ENCODE data around the gene ALK.
A peak's percentile ranks its signal among the peaks of the same experiment; 100 is the strongest.
"Not testable (repeated sequence)": the region's sequence is repeated elsewhere in the genome, so short reads cannot be mapped to it uniquely, and the experiment has no call there.

The ALK gene

GRCh38 chr2:29839306-29839705 lies 82.1 kb downstream of the ALK start:
- in situ Hi-C loops (cut with HindIII; ENCODE audit: low sequenced_read_pairs), result no loop called here
- no peak overlapping the region for H3K4me3 ChIP-seq (ENCODE audit: low read depth, low read length)
- no peak for DNase-seq (ENCODE audit: low read depth)
- TF ChIP-seq, protein P1, sequence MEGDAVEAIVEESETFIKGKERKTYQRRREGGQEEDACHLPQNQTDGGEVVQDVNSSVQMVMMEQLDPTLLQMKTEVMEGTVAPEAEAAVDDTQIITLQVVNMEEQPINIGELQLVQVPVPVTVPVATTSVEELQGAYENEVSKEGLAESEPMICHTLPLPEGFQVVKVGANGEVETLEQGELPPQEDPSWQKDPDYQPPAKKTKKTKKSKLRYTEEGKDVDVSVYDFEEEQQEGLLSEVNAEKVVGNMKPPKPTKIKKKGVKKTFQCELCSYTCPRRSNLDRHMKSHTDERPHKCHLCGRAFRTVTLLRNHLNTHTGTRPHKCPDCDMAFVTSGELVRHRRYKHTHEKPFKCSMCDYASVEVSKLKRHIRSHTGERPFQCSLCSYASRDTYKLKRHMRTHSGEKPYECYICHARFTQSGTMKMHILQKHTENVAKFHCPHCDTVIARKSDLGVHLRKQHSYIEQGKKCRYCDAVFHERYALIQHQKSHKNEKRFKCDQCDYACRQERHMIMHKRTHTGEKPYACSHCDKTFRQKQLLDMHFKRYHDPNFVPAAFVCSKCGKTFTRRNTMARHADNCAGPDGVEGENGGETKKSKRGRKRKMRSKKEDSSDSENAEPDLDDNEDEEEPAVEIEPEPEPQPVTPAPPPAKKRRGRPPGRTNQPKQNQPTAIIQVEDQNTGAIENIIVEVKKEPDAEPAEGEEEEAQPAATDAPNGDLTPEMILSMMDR (IDR thresholded peaks at IDR 0.05; ENCODE audit: low read depth, low read length, missing control alignments), result no peak

DNA sequence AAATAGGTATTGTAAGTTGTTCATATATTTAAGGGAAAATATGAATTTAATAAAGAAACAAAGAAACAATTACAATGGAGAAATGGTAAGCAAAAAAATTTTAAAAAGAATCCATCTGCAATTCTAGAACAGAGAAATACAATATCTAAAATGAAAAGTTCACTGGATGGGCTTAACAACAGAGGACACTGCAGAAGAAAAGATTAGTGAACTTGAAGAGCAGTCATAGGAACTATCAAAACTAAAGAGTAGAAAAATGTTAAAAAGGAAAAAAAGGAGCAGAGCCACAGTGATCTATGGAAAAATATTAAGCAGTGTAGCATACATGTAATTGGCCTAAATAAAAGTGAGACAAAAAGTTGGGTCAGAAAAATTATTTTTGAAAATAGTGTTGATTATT lies 83.5 kb downstream of the ALK start:
- DNase-seq (ENCODE audit: low read depth), result no peak
- in situ Hi-C loops (cut with HindIII; ENCODE audit: low sequenced_read_pairs), result no loop called here
- TF ChIP-seq, protein P1 (IDR thresholded peaks at IDR 0.05; ENCODE audit: low read depth, low read length, missing control alignments), result no peak
- H3K4me3 ChIP-seq (ENCODE audit: low read depth, low read length), result no peak overlapping the region

- TF ChIP-seq, protein P1 (IDR thresholded peaks at IDR 0.05; ENCODE audit: low read depth, low read length, missing control alignments), result no peak
- H3K4me3 ChIP-seq (ENCODE audit: low read depth, low read length), result no peak overlapping the region
- in situ Hi-C loops (cut with HindIII; ENCODE audit: low sequenced_read_pairs), result no loop called here
- peak; percentile 29 for DNase-seq (ENCODE audit: low read depth)
These were observed 86.8 kb downstream of the ALK start for GRCh38 chr2:29834624-29835023.

- TF ChIP-seq, protein P1 (IDR thresholded peaks at IDR 0.05; ENCODE audit: low read depth, low read length, missing control alignments), result no peak
- in situ Hi-C loops (cut with HindIII; ENCODE audit: low sequenced_read_pairs), result no loop called here
- DNase-seq (ENCODE audit: low read depth), result peak; percentile 8
- no peak overlapping the region for H3K4me3 ChIP-seq (ENCODE audit: low read depth, low read length)
These were observed 87.3 kb downstream of the ALK start for GRCh38 chr2:29834036-29834540.

- in situ Hi-C loops (cut with HindIII; ENCODE audit: low sequenced_read_pairs), result no loop called here
- H3K4me3 ChIP-seq (ENCODE audit: low read depth, low read length), result no peak overlapping the region
- DNase-seq (ENCODE audit: low read depth), result no peak
- TF ChIP-seq, protein P1 (IDR thresholded peaks at IDR 0.05; ENCODE audit: low read depth, low read length, missing control alignments), result no peak
These were observed 89.8 kb downstream of the ALK start for GRCh38 chr2:29831560-29831959.

DNA sequence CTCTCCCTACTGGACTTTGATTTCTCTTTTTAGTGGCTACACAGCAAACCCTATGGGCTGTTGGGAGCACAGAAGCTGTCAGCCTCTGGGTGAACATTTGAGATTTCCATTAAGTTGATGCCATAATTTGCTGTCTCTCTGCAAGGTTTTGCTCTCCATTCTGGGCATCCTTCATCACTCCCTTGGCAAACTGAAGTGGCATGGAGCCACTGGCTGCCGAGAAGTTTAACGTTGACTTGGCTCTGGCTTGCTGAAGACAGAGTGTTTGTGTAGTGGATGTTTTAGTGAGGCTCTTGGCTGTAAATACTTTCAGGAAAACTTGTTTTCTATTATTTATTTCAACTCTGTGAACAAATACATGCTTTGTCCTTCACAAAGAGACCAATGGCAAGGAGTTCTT lies 91.5 kb downstream of the ALK start:
- no peak overlapping the region for H3K4me3 ChIP-seq (ENCODE audit: low read depth, low read length)
- TF ChIP-seq, protein P1 (IDR thresholded peaks at IDR 0.05; ENCODE audit: low read depth, low read length, missing control alignments), result no peak
- DNase-seq (ENCODE audit: low read depth), result no peak
- in situ Hi-C loops (cut with HindIII; ENCODE audit: low sequenced_read_pairs), result no loop called here

DNA sequence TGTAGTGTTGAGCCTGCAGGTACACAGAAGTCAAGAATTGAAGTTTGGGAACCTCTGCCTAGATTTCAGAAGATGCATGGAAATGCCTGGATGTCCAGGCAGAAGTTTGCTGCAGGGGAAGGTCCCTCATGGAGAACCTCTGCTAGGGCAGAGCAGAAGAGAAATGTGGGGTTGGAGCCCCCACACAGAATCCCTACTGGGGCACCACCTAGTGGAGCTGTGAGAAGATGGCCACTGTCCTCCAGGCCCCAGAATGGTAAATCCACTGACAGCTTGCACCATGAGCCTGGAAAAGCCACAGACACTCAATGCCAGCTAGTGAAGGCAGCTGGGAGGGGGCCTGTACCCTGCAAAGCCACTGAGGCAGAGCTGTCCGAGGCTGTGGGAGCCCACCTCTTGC lies 97.2 kb downstream of the ALK start:
- DNase-seq (ENCODE audit: low read depth); in situ Hi-C loops (cut with HindIII; ENCODE audit: low sequenced_read_pairs); H3K4me3 ChIP-seq (ENCODE audit: low read depth, low read length): not testable (repeated sequence)

All from astrocyte of the cerebellum (primary cell).